Spleen (tissue), 11 donors: ENCODE results near the gene GPRC5D. TPM values are rescaled to one million over a fixed set of nuclear protein-coding genes. Genes with fewer than 3 reads are reported as not detected.

Source experiments
- DNase-seq: peaks from one replicate; pipeline ENCODE4 v3.0.0-alpha.2; 2020
- H3K27ac ChIP-seq, 8 donors: fragments of 200-600 bp; sonication (generic) in 7 of 8; 1 replicate in 4 of 8; 2 replicates in 4 of 8; pipeline versions ENCODE4 v1.5.0 to v1.8.0; 2016 to 2021; ENCODE audit warnings: inconsistent platforms in 4 of 8, mild to moderate bottlenecking in 4 of 8, moderate library complexity in 1 of 8
- H3K27me3 ChIP-seq, 7 donors: fragments of 200-600 bp; sonication (generic) in 6 of 7; replicated peaks in 1 of 7; 1 replicate in 4 of 7; 2 replicates in 3 of 7; pipeline versions ENCODE4 v1.5.0 to v1.8.0; 2016 to 2021; ENCODE audit warnings: inconsistent platforms in 3 of 7, mild to moderate bottlenecking in 1 of 7
- H3K36me3 ChIP-seq, 6 donors: fragments of 200-600 bp; sonication (generic) in 5 of 6; 1 replicate in 4 of 6; 2 replicates in 2 of 6; pipeline versions ENCODE4 v1.5.0 to v1.8.0; 2016 to 2021; ENCODE audit warnings: inconsistent platforms in 2 of 6
- H3K4me1 ChIP-seq, 6 donors: fragments of 200-600 bp; sonication (generic) in 5 of 6; 1 replicate in 3 of 6; 2 replicates in 3 of 6; pipeline versions ENCODE4 v1.5.0 to v1.8.0; 2016 to 2021; ENCODE audit warnings: inconsistent platforms in 3 of 6
- H3K4me3 ChIP-seq, 8 donors: fragments of 200-600 bp; sonication (generic) in 7 of 8; 1 replicate in 4 of 8; 2 replicates in 4 of 8; pipeline versions ENCODE4 v1.5.0 to v1.8.0; 2016 to 2021; ENCODE audit warnings: inconsistent platforms in 4 of 8, mild to moderate bottlenecking in 4 of 8, moderate library complexity in 2 of 8
- H3K9me3 ChIP-seq, 8 donors: fragments of 200-600 bp; sonication (generic) in 7 of 8; 1 replicate in 4 of 8; 2 replicates in 4 of 8; pipeline versions ENCODE4 v1.5.0 to v1.8.0; 2016 to 2021; ENCODE audit warnings: inconsistent platforms in 4 of 8
- POLR2A ChIP-seq, 3 donors: fragments of 450-650 bp; IDR thresholded peaks; one replicate each; pipeline ENCODE4 v1.5.1; 2017; ENCODE audit warnings: antibody characterized with exemption in 3 of 3, mild to moderate bottlenecking in 1 of 3
- POLR2AphosphoS5 ChIP-seq, 3 donors: sonication (generic); formaldehyde crosslinking; IDR thresholded peaks; one replicate each; pipeline ENCODE4 v1.5.1; 2017; ENCODE audit warnings: antibody characterized with exemption in 3 of 3
- WGBS, 5 donors: extraction: QIAGEN DNeasy Blood & Tissue Kit in 3 of 5; methylation state at CpG; one replicate each; pipeline versions ENCODE4 v1.1.5 to v1.1.7; 2013 to 2018; 5-methylcytosine and 5-hydroxymethylcytosine counted together
- intact Hi-C: fragments of 100-400 bp; cut with DNase I; formaldehyde crosslinking; loops from one replicate; pipeline ENCODE4 v1.15.0; 2023; ENCODE audit warnings: low total_unique reads
- polyA plus RNA-seq, 3 donors: library from polyadenylated mRNA; stranded (reverse); fragments of 200-250 nt; gene quantifications; one replicate each; pipeline ENCODE4 v1.2.1, GENCODE V29; 2013
- total RNA-seq, 7 donors: library from RNA; depleted of rRNA in 3 of 7; stranded (reverse); fragments of >200 nt in 3 of 7; fragmentation: NEBNext Ultra II Directional in 4 of 7; extraction: Animal tissue kit (Norgen Biotek cat#: 25700) in 4 of 7; gene quantifications; one replicate each; pipeline versions ENCODE4 v1.1.0 to v1.2.1, GENCODE V29; 2016 to 2021
- TF ChIP-seq, protein P1 (sequence below), 11 experiments: fragments of 200-600 bp in 7 of 11; fragments of 450-650 bp in 4 of 11; sonication (generic) in 4 of 11; IDR thresholded peaks in 8 of 11; conservative IDR thresholded peaks in 3 of 11; 1 replicate in 7 of 11; 2 replicates in 4 of 11; pipeline versions ENCODE4 v1.4.0 to v1.8.0; 2016 to 2021; ENCODE audit warnings: antibody characterized with exemption in 11 of 11, inconsistent platforms in 4 of 11, mild to moderate bottlenecking in 1 of 11
- donor health status: healthy with polysubstance abuse.
- donor health status: DM: no; HTN: no; CAD: no; lungs with moderate emphysema.
- donor health status: DM: no; HTN: no; CAD: no.
- donor health status: Bipolar disorder and iron deficiency.
- donor health status: healthy.
- donor health status: DM: no; HTN: no; CAD: no.
- donor health status: DM: yes; HTN: yes; CAD: no.

GPRC5D gene
- total and polyA plus RNA-seq, 10 donors, result 0.23 to 1.4 (median 0.41) TPM; not detected in 5

GRCh38 chr12:12903642-12904609, 48.0 kb downstream of the GPRC5D start:
- Histone ChIP-seq H3K4me1 (peaks cover 0 to 8% (median 1%) of the 10 kb centered on the region in 6 donors), H3K27me3 (no peaks in the 10 kb centered on the region), H3K36me3 (no peaks in the 10 kb centered on the region), H3K9me3 (no peaks in the 10 kb centered on the region), H3K27ac (no peak overlapping the region), H3K4me3 (no peak overlapping the region)
- intact Hi-C loops, result no loop called here
- WGBS, 5 donors, result 65 to 72% (median 66%) methylated on average over 14 of the region's 14 CpGs
- TF ChIP-seq POLR2AphosphoS5 (IDR thresholded peaks at IDR 0.05), result no peak
- TF ChIP-seq, protein P1, sequence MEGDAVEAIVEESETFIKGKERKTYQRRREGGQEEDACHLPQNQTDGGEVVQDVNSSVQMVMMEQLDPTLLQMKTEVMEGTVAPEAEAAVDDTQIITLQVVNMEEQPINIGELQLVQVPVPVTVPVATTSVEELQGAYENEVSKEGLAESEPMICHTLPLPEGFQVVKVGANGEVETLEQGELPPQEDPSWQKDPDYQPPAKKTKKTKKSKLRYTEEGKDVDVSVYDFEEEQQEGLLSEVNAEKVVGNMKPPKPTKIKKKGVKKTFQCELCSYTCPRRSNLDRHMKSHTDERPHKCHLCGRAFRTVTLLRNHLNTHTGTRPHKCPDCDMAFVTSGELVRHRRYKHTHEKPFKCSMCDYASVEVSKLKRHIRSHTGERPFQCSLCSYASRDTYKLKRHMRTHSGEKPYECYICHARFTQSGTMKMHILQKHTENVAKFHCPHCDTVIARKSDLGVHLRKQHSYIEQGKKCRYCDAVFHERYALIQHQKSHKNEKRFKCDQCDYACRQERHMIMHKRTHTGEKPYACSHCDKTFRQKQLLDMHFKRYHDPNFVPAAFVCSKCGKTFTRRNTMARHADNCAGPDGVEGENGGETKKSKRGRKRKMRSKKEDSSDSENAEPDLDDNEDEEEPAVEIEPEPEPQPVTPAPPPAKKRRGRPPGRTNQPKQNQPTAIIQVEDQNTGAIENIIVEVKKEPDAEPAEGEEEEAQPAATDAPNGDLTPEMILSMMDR (IDR thresholded peaks at IDR 0.05 in 8 of 11, conservative IDR thresholded peaks at IDR 0.05 in 3 of 11), result no peak
- no peak for TF ChIP-seq POLR2A (IDR thresholded peaks at IDR 0.05)
- DNase-seq, result peak; percentile 27

DNA sequence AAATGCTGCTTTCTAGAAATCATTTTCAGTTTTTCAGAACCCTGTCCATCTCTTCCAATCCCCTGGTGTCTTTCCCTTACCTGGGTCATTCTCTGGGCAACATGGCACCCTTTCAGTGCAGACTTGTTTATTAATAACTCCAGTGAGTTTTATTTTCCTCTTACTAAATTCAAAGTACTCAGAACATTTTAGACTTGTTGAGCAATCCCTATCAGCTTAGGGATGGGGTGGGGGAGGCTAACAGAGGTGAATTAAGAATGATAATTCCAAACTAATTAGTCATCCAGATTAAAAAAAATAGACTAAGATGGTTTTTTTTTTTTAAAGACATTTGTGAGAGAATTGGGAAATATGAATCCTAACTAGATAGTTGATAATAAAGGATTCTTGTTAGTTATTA, 49.9 kb downstream of the GPRC5D start:
- Histone ChIP-seq H3K9me3 (no peaks in the 10 kb centered on the region), H3K4me3 (no peak overlapping the region), H3K36me3 (no peaks in the 10 kb centered on the region), H3K4me1 (peaks cover 0 to 8% (median 0%) of the 10 kb centered on the region in 6 donors), H3K27me3 (peaks cover 0 to 11% (median 0%) of the 10 kb centered on the region in 7 donors), H3K27ac (no peak overlapping the region)
- intact Hi-C loops, result no loop called here
- DNase-seq, result no peak
- TF ChIP-seq POLR2A (IDR thresholded peaks at IDR 0.05), result no peak
- TF ChIP-seq, protein P1 (IDR thresholded peaks at IDR 0.05 in 8 of 11, conservative IDR thresholded peaks at IDR 0.05 in 3 of 11), result no peak
- TF ChIP-seq POLR2AphosphoS5 (IDR thresholded peaks at IDR 0.05), result no peak

GRCh38 chr12:12901158-12901791, 50.7 kb downstream of the GPRC5D start:
- H3K9me3 ChIP-seq, result no peaks in the 10 kb centered on the region
- H3K36me3 ChIP-seq, result no peaks in the 10 kb centered on the region
- no peak overlapping the region for H3K27ac ChIP-seq
- intact Hi-C loops, result no loop called here
- no peak overlapping the region for H3K4me3 ChIP-seq
- no peak for TF ChIP-seq POLR2A (IDR thresholded peaks at IDR 0.05)
- TF ChIP-seq, protein P1 (IDR thresholded peaks at IDR 0.05 in 8 of 11, conservative IDR thresholded peaks at IDR 0.05 in 3 of 11), result no peak
- no peak for TF ChIP-seq POLR2AphosphoS5 (IDR thresholded peaks at IDR 0.05)
- H3K4me1 ChIP-seq, result peaks cover 0 to 8% (median 0%) of the 10 kb centered on the region in 6 donors
- H3K27me3 ChIP-seq, result peaks cover 0 to 11% (median 0%) of the 10 kb centered on the region in 7 donors
- DNase-seq, result no peak
- 83 to 93% (median 88%) methylated on average over 9 to 10 of the region's 10 CpGs for WGBS, 5 donors

- no peak overlapping the region for H3K27ac ChIP-seq
- H3K4me3 ChIP-seq, result no peak overlapping the region
- DNase-seq, result no peak
- peaks cover 0 to 8% (median 0%) of the 10 kb centered on the region in 6 donors for H3K4me1 ChIP-seq
- H3K9me3 ChIP-seq, result no peaks in the 10 kb centered on the region
- intact Hi-C loops, result no loop called here
- 70 to 83% (median 81%) methylated on average over 1 to 2 of the region's 2 CpGs for WGBS, 5 donors
- TF ChIP-seq POLR2A (IDR thresholded peaks at IDR 0.05) (no peak), POLR2AphosphoS5 (IDR thresholded peaks at IDR 0.05) (no peak)
- TF ChIP-seq, protein P1 (IDR thresholded peaks at IDR 0.05 in 8 of 11, conservative IDR thresholded peaks at IDR 0.05 in 3 of 11), result no peak
- no peaks in the 10 kb centered on the region for H3K36me3 ChIP-seq
- H3K27me3 ChIP-seq, result peaks cover 0 to 11% (median 0%) of the 10 kb centered on the region in 7 donors
Measured at GRCh38 chr12:12900786-12901157, 51.2 kb downstream of the GPRC5D start.
